Activated CD4-positive, alpha-beta memory T cell treated with anti-CD3 and anti-CD28 coated beads, Interleukin-2, amount 10 ng/mL, durations not matched to agents 7 days and 5 days (primary cell): ENCODE measurements around the gene BLOC1S2. TPM values are rescaled to one million over a fixed set of nuclear protein-coding genes. Genes with fewer than 3 reads are reported as not detected.

Source experiments
- CTCF ChIA-PET: fragments of 350-600 bp; sonication (Branson Sonifier 250); formaldehyde crosslinking; loops from one replicate; lab custom pipeline; 2021; ENCODE audit warnings: antibody characterized with exemption, inconsistent platforms; lab: Charles Lee
- POLR2A ChIA-PET: fragments of 350-600 bp; sonication (Branson Sonifier 250); formaldehyde crosslinking; loops from one replicate; lab custom pipeline; 2021; ENCODE audit warnings: antibody characterized with exemption; lab: Charles Lee
- DNase-seq: peaks from one replicate; pipeline ENCODE4 v3.0.0-alpha.2; 2020
- H3K27ac Mint-ChIP-seq: one replicate; pipeline ENCODE4 v1.8.0; 2021; ENCODE audit warnings: mild to moderate bottlenecking, mixed read lengths
- H3K27me3 Mint-ChIP-seq: one replicate; pipeline ENCODE4 v1.8.0; 2021; ENCODE audit warnings: mixed read lengths
- H3K36me3 Mint-ChIP-seq: one replicate; pipeline ENCODE4 v1.8.0; 2021; ENCODE audit warnings: low read depth, mixed read lengths
- H3K4me1 Mint-ChIP-seq: one replicate; pipeline ENCODE4 v1.8.0; 2021; ENCODE audit warnings: mixed read lengths
- H3K4me3 Mint-ChIP-seq: one replicate; pipeline ENCODE4 v1.8.0; 2021; ENCODE audit warnings: mild to moderate bottlenecking, mixed read lengths
- H3K9me3 Mint-ChIP-seq: one replicate; pipeline ENCODE4 v1.8.0; 2021; ENCODE audit warnings: mixed read lengths
- total RNA-seq, 2 experiments: library from RNA; stranded (reverse); gene quantifications; one replicate each; pipeline ENCODE4 v1.2.3, GENCODE V29; 2021

The BLOC1S2 gene
- 10 to 100 TPM; 47.5 to 48.8 TPM for total RNA-seq

GRCh38 chr10:100286051-100287033 is at the start of gene BLOC1S2:
Gene BLOC1S2 (minus strand): TSS chr10:100286680. CDS start chr10:100286659, 21 bp downstream.
- peak; percentile 88 for DNase-seq
- Mint-ChIP-seq H3K27ac (peak within 1 kb of the TSS; percentile 98), H3K9me3 (no peaks in the 10 kb centered on the region), H3K4me3 (peak within 1 kb of the TSS; percentile 100), H3K27me3 (no peaks in the 10 kb centered on the region), H3K4me1 (peaks cover 29% of the 10 kb centered on the region), H3K36me3 (peaks cover 15% of the 10 kb centered on the region)
- ChIA-PET CTCF (interaction anchor here (0.5 to 1.4 kb wide), 8 partner anchors 19 to 729 kb away, joined by 3 to 4 read pairs (median 3); partner anchors contain the start of genes CWF19L1 and HIF1AN), POLR2A (interaction anchor here (0.6 to 3.0 kb wide), 24 partner anchors 9 to 627 kb away, joined by 3 to 29 read pairs (median 4); partner anchors contain the start of genes CWF19L1, ENTPD7, HIF1AN and SCD)

DNA sequence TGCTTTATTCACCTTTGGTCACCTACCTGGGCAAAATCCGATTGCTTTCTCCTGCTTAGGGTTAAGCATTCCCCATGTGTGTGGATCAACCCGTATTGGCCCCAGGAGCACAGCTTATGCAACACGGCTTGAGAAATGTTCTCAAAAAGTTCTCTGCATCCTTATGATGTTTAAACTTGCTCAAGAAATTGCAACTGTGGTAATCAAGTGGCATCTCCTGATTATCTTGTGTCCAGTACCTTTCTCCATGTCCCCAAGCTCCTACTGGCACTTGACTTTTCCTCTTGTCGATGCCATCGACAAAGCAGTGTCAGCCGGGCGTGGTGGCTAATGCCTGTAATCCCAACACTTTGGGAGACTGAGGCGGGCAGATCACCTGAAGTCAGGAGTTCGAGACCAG is 48.3 kb upstream of the BLOC1S2 start:
- no peak for DNase-seq
- CTCF ChIA-PET = interaction anchor here (1.2 to 1.4 kb wide), 2 partner anchors 98 to 184 kb away, joined by 3 read pairs; partner anchors contain the start of gene SEC31B
- H3K4me3 Mint-ChIP-seq = no peak overlapping the region
- no peak overlapping the region for H3K27ac Mint-ChIP-seq
- no peaks in the 10 kb centered on the region for H3K9me3 Mint-ChIP-seq
- H3K36me3 Mint-ChIP-seq = no peaks in the 10 kb centered on the region
- H3K4me1 Mint-ChIP-seq = peaks cover 6% of the 10 kb centered on the region
- H3K27me3 Mint-ChIP-seq = peaks cover 27% of the 10 kb centered on the region
- POLR2A ChIA-PET = no interaction called here

DNA sequence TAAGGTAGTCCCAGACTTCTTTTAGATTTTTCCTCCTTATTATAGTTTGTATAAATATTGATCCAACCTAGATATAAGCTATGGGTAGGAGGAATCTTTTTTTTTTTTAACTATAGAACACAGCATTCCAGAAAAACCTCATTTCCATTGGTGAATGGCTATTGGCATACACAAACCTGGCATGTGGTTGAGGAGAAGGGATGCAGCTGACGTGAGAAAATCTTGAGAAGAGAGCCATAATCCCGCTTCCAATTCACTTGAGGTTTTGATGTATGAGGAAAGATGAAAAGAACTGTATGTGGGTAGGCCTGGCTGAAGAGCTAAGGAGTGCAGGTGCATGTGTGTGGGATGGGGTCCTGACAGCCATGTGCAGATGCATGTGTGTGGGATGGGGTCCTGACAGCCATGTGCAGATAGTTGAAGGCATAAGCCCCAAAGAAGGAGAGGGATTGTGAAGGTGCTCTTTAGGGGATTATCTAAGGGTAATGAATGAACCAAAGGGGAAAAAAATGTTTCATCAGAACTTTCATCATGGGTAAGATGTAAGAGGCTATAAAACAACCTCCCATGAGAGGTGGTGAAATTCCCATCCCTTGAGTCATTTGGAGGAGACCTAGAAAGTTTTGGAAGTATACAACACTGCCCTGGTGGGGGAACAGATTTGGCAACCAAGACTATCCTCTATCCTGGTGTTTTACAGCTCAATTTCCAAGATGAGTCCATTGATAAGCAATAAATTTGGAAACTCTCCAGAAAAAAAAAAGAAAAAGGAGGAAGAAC is 47.4 kb upstream of the BLOC1S2 start:
- no peak overlapping the region for H3K4me3 Mint-ChIP-seq
- H3K4me1 Mint-ChIP-seq = peaks cover 2% of the 10 kb centered on the region
- CTCF ChIA-PET = interaction anchor here (1.2 to 1.4 kb wide), 2 partner anchors 99 to 185 kb away, joined by 3 read pairs; partner anchors contain the start of gene SEC31B
- no peaks in the 10 kb centered on the region for H3K36me3 Mint-ChIP-seq
- peaks cover 28% of the 10 kb centered on the region for H3K27me3 Mint-ChIP-seq
- no peak overlapping the region for H3K27ac Mint-ChIP-seq
- POLR2A ChIA-PET = no interaction called here
- DNase-seq = no peak
- H3K9me3 Mint-ChIP-seq = no peaks in the 10 kb centered on the region

DNA sequence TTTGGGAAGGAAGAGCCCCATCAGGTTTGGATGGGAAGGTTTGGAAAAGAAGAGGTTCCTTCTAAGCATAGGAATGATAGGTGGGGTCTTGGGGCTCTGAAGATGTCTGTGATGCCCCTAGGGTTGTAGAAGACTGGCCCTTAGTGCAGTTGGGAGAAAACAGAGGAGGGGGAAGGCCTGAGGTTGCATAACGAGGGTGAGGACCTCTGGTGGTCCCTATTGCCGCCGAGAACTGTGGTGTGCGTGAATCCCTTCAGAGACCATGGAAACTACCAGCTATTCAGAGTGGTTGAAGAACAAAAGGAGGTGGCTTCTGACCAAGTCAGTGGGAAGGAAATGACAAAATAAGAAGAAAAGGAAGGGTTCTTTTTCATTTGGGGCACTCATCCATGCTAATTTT is 46.6 kb upstream of the BLOC1S2 start:
- Mint-ChIP-seq H3K36me3 (no peaks in the 10 kb centered on the region), H3K4me1 (peaks cover 1% of the 10 kb centered on the region), H3K9me3 (no peaks in the 10 kb centered on the region), H3K27me3 (peaks cover 29% of the 10 kb centered on the region), H3K27ac (no peak overlapping the region), H3K4me3 (no peak overlapping the region)
- ChIA-PET CTCF (interaction anchor here (0.7 to 1.4 kb wide), 4 partner anchors 10 to 101 kb away, joined by 3 to 5 read pairs (median 4); no protein-coding TSS in a partner anchor), POLR2A (no interaction called here)
- DNase-seq = no peak

DNA sequence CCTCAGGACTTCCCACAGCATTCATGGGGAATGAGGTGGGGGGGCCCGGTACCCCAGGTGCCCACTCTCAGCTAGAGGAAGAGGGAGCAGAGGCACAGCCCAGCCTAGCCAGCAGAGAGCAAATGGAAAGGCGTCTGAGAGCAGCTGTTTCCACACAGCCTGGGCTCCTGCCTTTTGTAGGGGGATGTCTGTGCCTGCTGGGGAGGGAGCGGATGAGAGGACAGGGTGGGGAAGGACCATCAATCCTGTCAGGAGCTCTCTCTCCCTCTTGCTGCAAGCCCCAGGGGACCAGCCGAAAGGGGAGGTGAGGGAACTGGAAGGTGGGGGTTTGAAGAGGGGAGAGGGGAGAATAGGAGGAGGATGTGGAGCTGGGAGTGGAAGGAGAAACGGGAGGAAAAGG is 43.6 kb upstream of the BLOC1S2 start, which contains the start of gene PKD2L1:
TSS of gene PKD2L1 (minus strand) at position 150 of the 400 bp plus-strand sequence. CDS start at position 25, 125 bp downstream.
- Mint-ChIP-seq H3K27ac (no peak within 1 kb of the TSS), H3K4me1 (peaks cover 15% of the 10 kb centered on the region), H3K9me3 (no peaks in the 10 kb centered on the region), H3K4me3 (no peak within 1 kb of the TSS), H3K27me3 (peaks cover 27% of the 10 kb centered on the region), H3K36me3 (no peaks in the 10 kb centered on the region)
- DNase-seq = no peak
- ChIA-PET CTCF (interaction anchor here (0.8 to 1.2 kb wide), 2 partner anchors 9 to 104 kb away, joined by 3 read pairs; no protein-coding TSS in a partner anchor), POLR2A (no interaction called here)

- Mint-ChIP-seq H3K36me3 (no peaks in the 10 kb centered on the region), H3K27me3 (peaks cover 17% of the 10 kb centered on the region), H3K4me3 (no peak overlapping the region), H3K27ac (no peak overlapping the region), H3K9me3 (no peaks in the 10 kb centered on the region), H3K4me1 (peaks cover 15% of the 10 kb centered on the region)
- ChIA-PET CTCF (interaction anchor here (0.5 kb wide), 1 partner anchor 1861 kb away, joined by 3 read pairs; no protein-coding TSS in a partner anchor), POLR2A (interaction anchor here (1.3 kb wide), 1 partner anchor 8 kb away, joined by 3 read pairs; no protein-coding TSS in a partner anchor)
- no peak for DNase-seq
Measured at GRCh38 chr10:100328198-100328597, 41.7 kb upstream of the BLOC1S2 start.

- Mint-ChIP-seq H3K9me3 (no peaks in the 10 kb centered on the region), H3K4me3 (no peak overlapping the region), H3K36me3 (no peaks in the 10 kb centered on the region), H3K27ac (no peak overlapping the region), H3K4me1 (peaks cover 15% of the 10 kb centered on the region), H3K27me3 (peaks cover 15% of the 10 kb centered on the region)
- ChIA-PET CTCF (interaction anchor here (1.0 to 1.4 kb wide), 3 partner anchors 10 to 191 kb away, joined by 3 to 4 read pairs (median 3); no protein-coding TSS in a partner anchor), POLR2A (interaction anchor here (0.7 to 1.3 kb wide), 3 partner anchors 8 to 167 kb away, joined by 3 read pairs; no protein-coding TSS in a partner anchor)
- DNase-seq = no peak
Measured at GRCh38 chr10:100327718-100328009, 41.2 kb upstream of the BLOC1S2 start.

GRCh38 chr10:100327007-100327717 is 40.7 kb upstream of the BLOC1S2 start:
- Mint-ChIP-seq H3K9me3 (no peaks in the 10 kb centered on the region), H3K36me3 (no peaks in the 10 kb centered on the region), H3K27me3 (peaks cover 13% of the 10 kb centered on the region), H3K4me1 (peaks cover 15% of the 10 kb centered on the region), H3K27ac (peak overlapping the region; percentile 58), H3K4me3 (no peak overlapping the region)
- DNase-seq = peak; percentile 44
- ChIA-PET CTCF (interaction anchor here (1.0 to 1.4 kb wide), 3 partner anchors 11 to 192 kb away, joined by 3 to 4 read pairs (median 3); no protein-coding TSS in a partner anchor), POLR2A (interaction anchor here (0.7 to 1.3 kb wide), 4 partner anchors 9 to 167 kb away, joined by 3 read pairs; no protein-coding TSS in a partner anchor)

DNA sequence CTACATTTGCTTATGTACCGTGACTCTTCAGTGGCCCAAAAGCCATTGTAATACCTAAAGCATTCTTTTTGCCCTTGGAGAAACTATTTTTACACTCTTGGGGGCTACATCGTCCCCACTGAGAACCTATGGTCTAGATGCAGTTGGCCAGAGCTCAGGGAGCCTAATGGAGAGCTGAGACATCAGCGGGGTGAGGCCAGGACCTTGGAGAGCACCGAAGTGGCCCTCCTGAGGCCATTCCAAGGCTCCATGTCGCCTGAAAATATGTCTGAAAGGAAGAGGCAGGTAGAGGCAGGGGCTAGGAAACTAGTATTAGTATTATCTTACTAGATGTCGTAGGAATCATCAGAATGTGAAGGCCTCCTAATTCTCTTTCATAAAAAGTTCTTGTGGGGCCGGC is 38.7 kb upstream of the BLOC1S2 start:
- POLR2A ChIA-PET = no interaction called here
- H3K4me3 Mint-ChIP-seq = no peak overlapping the region
- no peak overlapping the region for H3K27ac Mint-ChIP-seq
- peaks cover 10% of the 10 kb centered on the region for H3K27me3 Mint-ChIP-seq
- H3K4me1 Mint-ChIP-seq = peaks cover 15% of the 10 kb centered on the region
- DNase-seq = no peak
- H3K36me3 Mint-ChIP-seq = no peaks in the 10 kb centered on the region
- CTCF ChIA-PET = no interaction called here
- no peaks in the 10 kb centered on the region for H3K9me3 Mint-ChIP-seq

GRCh38 chr10:100319707-100320402 is 33.4 kb upstream of the BLOC1S2 start:
- H3K4me3 Mint-ChIP-seq = no peak overlapping the region
- H3K36me3 Mint-ChIP-seq = no peaks in the 10 kb centered on the region
- H3K27me3 Mint-ChIP-seq = peaks cover 36% of the 10 kb centered on the region
- no peaks in the 10 kb centered on the region for H3K9me3 Mint-ChIP-seq
- H3K4me1 Mint-ChIP-seq = no peaks in the 10 kb centered on the region
- DNase-seq = no peak
- H3K27ac Mint-ChIP-seq = no peak overlapping the region
- CTCF ChIA-PET = no interaction called here
- POLR2A ChIA-PET = no interaction called here

GRCh38 chr10:100318207-100318606 is 31.7 kb upstream of the BLOC1S2 start:
- Mint-ChIP-seq H3K4me1 (no peaks in the 10 kb centered on the region), H3K36me3 (no peaks in the 10 kb centered on the region), H3K4me3 (no peak overlapping the region), H3K9me3 (no peaks in the 10 kb centered on the region), H3K27ac (no peak overlapping the region), H3K27me3 (peaks cover 46% of the 10 kb centered on the region)
- CTCF ChIA-PET = interaction anchor here (0.7 kb wide), 1 partner anchor 77 kb away, joined by 3 read pairs; no protein-coding TSS in a partner anchor
- POLR2A ChIA-PET = no interaction called here
- DNase-seq = no peak
